Liver (tissue), 9 donors: ENCODE results near the gene LCORL. TPM values are rescaled to one million over a fixed set of nuclear protein-coding genes. Genes with fewer than 3 reads are reported as not detected.

Source experiments
- DNase-seq: peaks from one replicate; pipeline ENCODE4 v3.0.0-alpha.2; 2017; ENCODE audit warnings: low spot score
- H3K27ac ChIP-seq, 2 donors: one replicate each; pipeline ENCODE4 v1.7.0; 2013; ENCODE audit warnings: inconsistent platforms in 2 of 2, low read length in 2 of 2, control low read depth in 1 of 2, low read depth in 1 of 2, mild to moderate bottlenecking in 1 of 2
- H3K27me3 ChIP-seq, 4 donors: one replicate each; pipeline versions ENCODE4 v1.6.1 to v1.7.0; 2013; ENCODE audit warnings: low read length in 3 of 4, inconsistent platforms in 1 of 4, mild to moderate bottlenecking in 1 of 4, moderate library complexity in 1 of 4; ENCODE audit not compliant: control insufficient read depth in 4 of 4, insufficient read depth in 4 of 4
- H3K36me3 ChIP-seq, 4 donors: one replicate each; pipeline versions ENCODE4 v1.6.1 to v1.7.0; 2013; ENCODE audit warnings: low read length in 3 of 4, mild to moderate bottlenecking in 3 of 4, low read depth in 1 of 4, moderate library complexity in 1 of 4; ENCODE audit not compliant: control insufficient read depth in 4 of 4, insufficient read depth in 3 of 4
- H3K4me1 ChIP-seq, 4 donors: one replicate each; pipeline versions ENCODE4 v1.6.1 to v1.7.0; 2013; ENCODE audit warnings: low read length in 3 of 4, mild to moderate bottlenecking in 3 of 4, moderate library complexity in 1 of 4; ENCODE audit not compliant: control insufficient read depth in 4 of 4, insufficient read depth in 4 of 4
- H3K4me3 ChIP-seq, 3 donors: one replicate each; pipeline versions ENCODE4 v1.6.1 to v1.7.0; 2013; ENCODE audit warnings: low read length in 3 of 3, control low read depth in 1 of 3, low read depth in 1 of 3, mild to moderate bottlenecking in 1 of 3
- H3K9ac ChIP-seq, 2 donors: one replicate each; pipeline ENCODE4 v1.7.0; 2013; ENCODE audit warnings: low read length in 2 of 2, mild to moderate bottlenecking in 2 of 2, moderate library complexity in 2 of 2, control low read depth in 1 of 2, low read depth in 1 of 2
- H3K9me3 ChIP-seq, 4 donors: one replicate each; pipeline versions ENCODE4 v1.6.1 to v1.7.0; 2013; ENCODE audit warnings: low read length in 3 of 4; ENCODE audit not compliant: control insufficient read depth in 4 of 4
- EGR1 ChIP-seq, 2 donors: IDR thresholded peaks; 2 replicates each; pipeline ENCODE4 v1.6.1; 2016 to 2018; ENCODE audit warnings: antibody characterized with exemption in 2 of 2, low read depth in 2 of 2
- GABPA ChIP-seq, 2 donors: IDR thresholded peaks in 1 of 2; conservative IDR thresholded peaks in 1 of 2; 2 replicates each; pipeline ENCODE4 v1.6.1; 2016; ENCODE audit warnings: antibody characterized with exemption in 2 of 2, mild to moderate bottlenecking in 1 of 2, moderate library complexity in 1 of 2
- HNF4A ChIP-seq, 2 donors: conservative IDR thresholded peaks; 2 replicates each; pipeline ENCODE4 v1.6.1; 2016; ENCODE audit warnings: antibody characterized with exemption in 2 of 2, mild to moderate bottlenecking in 2 of 2
- HNF4G ChIP-seq: IDR thresholded peaks from 2 replicates; pipeline ENCODE4 v1.6.1; 2016; ENCODE audit warnings: antibody characterized with exemption
- JUND ChIP-seq, 2 donors: IDR thresholded peaks; 2 replicates each; pipeline ENCODE4 v1.6.1; 2016; ENCODE audit warnings: antibody characterized with exemption in 2 of 2
- NR2F2 ChIP-seq: IDR thresholded peaks from 2 replicates; pipeline ENCODE4 v1.6.1; 2016; ENCODE audit warnings: antibody characterized with exemption
- RAD21 ChIP-seq, 2 donors: IDR thresholded peaks; 2 replicates each; pipeline ENCODE4 v1.6.1; 2016; ENCODE audit warnings: antibody characterized with exemption in 2 of 2, mild to moderate bottlenecking in 2 of 2
- TAF1 ChIP-seq: conservative IDR thresholded peaks from 2 replicates; pipeline ENCODE4 v1.6.1; 2016; ENCODE audit warnings: antibody characterized with exemption, mild to moderate bottlenecking
- YY1 ChIP-seq: IDR thresholded peaks from 2 replicates; pipeline ENCODE4 v1.6.1; 2016; ENCODE audit warnings: antibody characterized with exemption, mild to moderate bottlenecking
- WGBS: extraction: QIAGEN DNeasy Blood & Tissue Kit; methylation state at CpG from one replicate; pipeline ENCODE4 v1.1.7; 2013; 5-methylcytosine and 5-hydroxymethylcytosine counted together
- polyA plus RNA-seq, 2 donors: library from polyadenylated mRNA; stranded (reverse) in 1 of 2; unstranded in 1 of 2; fragments of 200-250 nt in 1 of 2; fragments of >200 nt in 1 of 2; fragmentation: Nextera tagmentation in 1 of 2; extraction: Ambion mirVana in 1 of 2; gene quantifications; one replicate each; pipeline versions ENCODE4 v1.2.1 to v1.2.3, GENCODE V29; 2013 to 2015
- total RNA-seq, 2 donors: library from RNA; depleted of rRNA; stranded (reverse); fragments of >200 nt; gene quantifications; one replicate each; pipeline ENCODE4 v1.2.3, GENCODE V29; 2014
- TF ChIP-seq, protein P1 (sequence below): fragments of 150-350 bp; IDR thresholded peaks from 2 replicates; pipeline ENCODE4 v1.5.1; 2017; ENCODE audit warnings: improper control_type of control experiment, low read depth, low read length; ENCODE audit not compliant: missing input control
- TF ChIP-seq, protein P2 (sequence below): IDR thresholded peaks from 2 replicates; pipeline ENCODE4 v1.6.1; 2016; ENCODE audit warnings: antibody characterized with exemption, mild to moderate bottlenecking
- TF ChIP-seq, protein P3 (sequence below): IDR thresholded peaks from 2 replicates; pipeline ENCODE4 v1.6.1; 2016; ENCODE audit warnings: antibody characterized with exemption
- TF ChIP-seq, protein P4 (sequence below): IDR thresholded peaks from 2 replicates; pipeline ENCODE4 v1.6.1; 2016; ENCODE audit warnings: antibody characterized with exemption
- donor health status: healthy.
- donor health status: healthy.
- donor health status: healthy.
- donor health status: healthy.
- donor health status: healthy.

Gene LCORL
- total and polyA plus RNA-seq, 4 donors: 2.1 to 12.0 (median 6.5) TPM

DNA sequence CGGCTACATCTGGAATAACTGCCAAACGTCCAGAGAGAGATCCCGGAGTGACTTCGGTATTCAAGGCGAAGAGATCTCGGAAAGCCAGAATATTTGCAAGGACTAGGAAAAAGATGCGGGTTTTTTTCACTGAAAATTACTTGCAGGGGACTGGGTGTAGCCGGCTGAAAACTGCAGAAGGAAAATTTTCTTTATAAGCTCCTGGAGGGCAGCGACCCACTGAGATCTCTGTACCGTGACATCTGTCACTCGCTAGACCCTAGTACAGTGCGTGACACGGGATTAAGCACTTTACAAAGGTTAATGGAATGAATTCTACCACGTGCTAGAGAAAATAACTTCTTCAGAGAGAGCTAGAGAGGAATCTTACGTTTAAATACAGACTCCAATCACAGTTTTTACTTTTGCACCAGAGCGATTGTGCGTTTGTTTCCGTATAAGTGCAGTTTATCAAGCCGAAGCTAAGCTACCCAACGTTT is 1.1 kb upstream of the LCORL start:
- no peak for DNase-seq
- peaks cover 2 to 19% (median 7%) of the 10 kb centered on the region in 4 donors for H3K4me1 ChIP-seq
- H3K9ac ChIP-seq: peak overlapping the region; percentile 72
- peak overlapping the region; percentile 92 to 94 for H3K27ac ChIP-seq
- no peaks in the 10 kb centered on the region for H3K9me3 ChIP-seq
- H3K4me3 ChIP-seq: peak overlapping the region; percentile 78 to 92 (median 91)
- WGBS: under 1% methylated on average over 20 of the region's 20 CpGs
- H3K27me3 ChIP-seq: no peaks in the 10 kb centered on the region
- H3K36me3 ChIP-seq: no peaks in the 10 kb centered on the region
- TF ChIP-seq TAF1 (peak; percentile 5), HNF4G (no peak), HNF4A (conservative IDR thresholded peaks at IDR 0.05) (peak in 1 of 2 donors; percentile 3)

DNA sequence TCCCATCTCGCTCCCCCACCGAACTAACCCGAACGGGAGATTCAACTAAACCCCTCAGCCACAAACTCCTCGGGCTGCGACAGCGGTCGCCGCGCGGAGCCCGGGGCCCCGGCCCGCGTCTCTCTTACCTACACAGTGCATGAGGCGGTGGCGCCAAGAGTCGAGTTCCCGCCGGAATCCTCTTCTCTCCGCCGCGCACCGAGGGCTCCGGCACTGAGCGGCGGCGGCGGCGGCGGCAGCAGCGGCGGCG is 160 bp downstream of the LCORL start:
- peaks cover 2 to 19% (median 7%) of the 10 kb centered on the region in 4 donors for H3K4me1 ChIP-seq
- TF ChIP-seq GABPA (IDR thresholded peaks at IDR 0.05 in 1 of 2, conservative IDR thresholded peaks at IDR 0.05 in 1 of 2): no peak
- TF ChIP-seq, protein P1, sequence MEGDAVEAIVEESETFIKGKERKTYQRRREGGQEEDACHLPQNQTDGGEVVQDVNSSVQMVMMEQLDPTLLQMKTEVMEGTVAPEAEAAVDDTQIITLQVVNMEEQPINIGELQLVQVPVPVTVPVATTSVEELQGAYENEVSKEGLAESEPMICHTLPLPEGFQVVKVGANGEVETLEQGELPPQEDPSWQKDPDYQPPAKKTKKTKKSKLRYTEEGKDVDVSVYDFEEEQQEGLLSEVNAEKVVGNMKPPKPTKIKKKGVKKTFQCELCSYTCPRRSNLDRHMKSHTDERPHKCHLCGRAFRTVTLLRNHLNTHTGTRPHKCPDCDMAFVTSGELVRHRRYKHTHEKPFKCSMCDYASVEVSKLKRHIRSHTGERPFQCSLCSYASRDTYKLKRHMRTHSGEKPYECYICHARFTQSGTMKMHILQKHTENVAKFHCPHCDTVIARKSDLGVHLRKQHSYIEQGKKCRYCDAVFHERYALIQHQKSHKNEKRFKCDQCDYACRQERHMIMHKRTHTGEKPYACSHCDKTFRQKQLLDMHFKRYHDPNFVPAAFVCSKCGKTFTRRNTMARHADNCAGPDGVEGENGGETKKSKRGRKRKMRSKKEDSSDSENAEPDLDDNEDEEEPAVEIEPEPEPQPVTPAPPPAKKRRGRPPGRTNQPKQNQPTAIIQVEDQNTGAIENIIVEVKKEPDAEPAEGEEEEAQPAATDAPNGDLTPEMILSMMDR: no peak
- no peak for TF ChIP-seq HNF4G
- TF ChIP-seq RAD21 (IDR thresholded peaks at IDR 0.05): no peak
- no peak for DNase-seq
- H3K36me3 ChIP-seq: no peaks in the 10 kb centered on the region
- under 1% methylated on average over 34 of the region's 34 CpGs for WGBS
- peak overlapping the region; percentile 47 to 61 for H3K9ac ChIP-seq
- H3K9me3 ChIP-seq: no peaks in the 10 kb centered on the region
- no peaks in the 10 kb centered on the region for H3K27me3 ChIP-seq
- H3K27ac ChIP-seq: peak overlapping the region; percentile 92 to 94
- H3K4me3 ChIP-seq: peak overlapping the region; percentile 78 to 91 (median 79)

DNA sequence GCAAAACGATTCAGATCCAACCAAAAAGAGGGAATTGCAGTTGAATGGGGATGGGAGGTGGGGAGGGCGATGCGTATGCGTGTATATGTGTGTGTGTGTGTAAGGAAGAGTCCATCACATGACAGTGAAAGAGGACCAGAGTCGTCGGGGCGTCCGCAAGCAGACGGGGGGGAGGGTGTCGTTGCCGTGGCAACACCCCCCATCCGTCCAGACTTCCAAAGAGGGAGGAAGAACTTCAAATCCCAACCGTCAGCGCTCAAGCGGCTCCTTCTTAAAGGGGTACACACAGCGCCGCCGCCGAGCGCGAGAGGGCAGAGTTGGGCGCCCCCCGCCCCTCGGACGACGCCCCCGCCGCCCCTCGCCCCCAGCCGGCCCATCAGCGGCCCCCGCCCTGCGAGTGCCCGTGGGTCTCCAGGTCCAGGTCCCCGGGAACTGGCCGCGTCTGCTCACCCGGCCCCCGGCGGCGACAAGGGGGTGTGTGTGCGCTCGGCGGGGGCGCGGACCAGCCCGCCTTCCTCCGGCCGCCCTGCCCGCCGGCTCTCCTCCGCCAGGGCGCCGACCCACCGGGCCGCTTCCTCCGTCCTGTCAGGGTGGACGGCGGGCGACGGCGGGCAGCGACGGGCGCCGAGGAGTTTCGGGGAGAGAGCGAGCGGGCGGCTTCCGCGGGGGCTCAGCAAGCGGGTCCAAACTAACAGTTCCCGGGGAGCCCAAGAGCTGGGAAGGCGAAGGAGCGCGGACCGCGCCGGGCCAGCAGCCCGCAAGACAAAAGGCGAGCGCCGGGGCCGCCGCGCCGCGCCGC is 685 bp downstream of the LCORL start:
- H3K9me3 ChIP-seq: no peaks in the 10 kb centered on the region
- peaks cover 2 to 19% (median 7%) of the 10 kb centered on the region in 4 donors for H3K4me1 ChIP-seq
- TF ChIP-seq, protein P2, sequence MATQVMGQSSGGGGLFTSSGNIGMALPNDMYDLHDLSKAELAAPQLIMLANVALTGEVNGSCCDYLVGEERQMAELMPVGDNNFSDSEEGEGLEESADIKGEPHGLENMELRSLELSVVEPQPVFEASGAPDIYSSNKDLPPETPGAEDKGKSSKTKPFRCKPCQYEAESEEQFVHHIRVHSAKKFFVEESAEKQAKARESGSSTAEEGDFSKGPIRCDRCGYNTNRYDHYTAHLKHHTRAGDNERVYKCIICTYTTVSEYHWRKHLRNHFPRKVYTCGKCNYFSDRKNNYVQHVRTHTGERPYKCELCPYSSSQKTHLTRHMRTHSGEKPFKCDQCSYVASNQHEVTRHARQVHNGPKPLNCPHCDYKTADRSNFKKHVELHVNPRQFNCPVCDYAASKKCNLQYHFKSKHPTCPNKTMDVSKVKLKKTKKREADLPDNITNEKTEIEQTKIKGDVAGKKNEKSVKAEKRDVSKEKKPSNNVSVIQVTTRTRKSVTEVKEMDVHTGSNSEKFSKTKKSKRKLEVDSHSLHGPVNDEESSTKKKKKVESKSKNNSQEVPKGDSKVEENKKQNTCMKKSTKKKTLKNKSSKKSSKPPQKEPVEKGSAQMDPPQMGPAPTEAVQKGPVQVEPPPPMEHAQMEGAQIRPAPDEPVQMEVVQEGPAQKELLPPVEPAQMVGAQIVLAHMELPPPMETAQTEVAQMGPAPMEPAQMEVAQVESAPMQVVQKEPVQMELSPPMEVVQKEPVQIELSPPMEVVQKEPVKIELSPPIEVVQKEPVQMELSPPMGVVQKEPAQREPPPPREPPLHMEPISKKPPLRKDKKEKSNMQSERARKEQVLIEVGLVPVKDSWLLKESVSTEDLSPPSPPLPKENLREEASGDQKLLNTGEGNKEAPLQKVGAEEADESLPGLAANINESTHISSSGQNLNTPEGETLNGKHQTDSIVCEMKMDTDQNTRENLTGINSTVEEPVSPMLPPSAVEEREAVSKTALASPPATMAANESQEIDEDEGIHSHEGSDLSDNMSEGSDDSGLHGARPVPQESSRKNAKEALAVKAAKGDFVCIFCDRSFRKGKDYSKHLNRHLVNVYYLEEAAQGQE: no peak
- TF ChIP-seq TAF1 (no peak), RAD21 (IDR thresholded peaks at IDR 0.05) (no peak), EGR1 (IDR thresholded peaks at IDR 0.05; ENCODE audit: low read depth in 2 of 2) (no peak), GABPA (IDR thresholded peaks at IDR 0.05 in 1 of 2, conservative IDR thresholded peaks at IDR 0.05 in 1 of 2) (no peak), NR2F2 (no peak), YY1 (no peak), JUND (IDR thresholded peaks at IDR 0.05) (no peak)
- TF ChIP-seq, protein P3, sequence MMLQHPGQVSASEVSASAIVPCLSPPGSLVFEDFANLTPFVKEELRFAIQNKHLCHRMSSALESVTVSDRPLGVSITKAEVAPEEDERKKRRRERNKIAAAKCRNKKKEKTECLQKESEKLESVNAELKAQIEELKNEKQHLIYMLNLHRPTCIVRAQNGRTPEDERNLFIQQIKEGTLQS: no peak
- TF ChIP-seq, protein P4, sequence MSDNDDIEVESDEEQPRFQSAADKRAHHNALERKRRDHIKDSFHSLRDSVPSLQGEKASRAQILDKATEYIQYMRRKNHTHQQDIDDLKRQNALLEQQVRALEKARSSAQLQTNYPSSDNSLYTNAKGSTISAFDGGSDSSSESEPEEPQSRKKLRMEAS: no peak
- WGBS: under 1% methylated on average over 90 of the region's 90 CpGs
- H3K27me3 ChIP-seq: no peaks in the 10 kb centered on the region
- peak overlapping the region; percentile 92 to 94 for H3K27ac ChIP-seq
- DNase-seq: peak; percentile 64
- H3K9ac ChIP-seq: peak overlapping the region; percentile 47 to 61
- H3K4me3 ChIP-seq: peak overlapping the region; percentile 78 to 91 (median 79)
- no peaks in the 10 kb centered on the region for H3K36me3 ChIP-seq
